Right forelimb (tissue), 1 donor: ENCODE data around the gene CHADL.
"Not testable (repeated sequence)": the region's sequence is repeated elsewhere in the genome, so short reads cannot be mapped to it uniquely, and the experiment has no call there.

Source experiments
- DNase-seq: peaks from one replicate; pipeline ENCODE4 v3.0.0-alpha.2; 2018

CHADL gene

DNA sequence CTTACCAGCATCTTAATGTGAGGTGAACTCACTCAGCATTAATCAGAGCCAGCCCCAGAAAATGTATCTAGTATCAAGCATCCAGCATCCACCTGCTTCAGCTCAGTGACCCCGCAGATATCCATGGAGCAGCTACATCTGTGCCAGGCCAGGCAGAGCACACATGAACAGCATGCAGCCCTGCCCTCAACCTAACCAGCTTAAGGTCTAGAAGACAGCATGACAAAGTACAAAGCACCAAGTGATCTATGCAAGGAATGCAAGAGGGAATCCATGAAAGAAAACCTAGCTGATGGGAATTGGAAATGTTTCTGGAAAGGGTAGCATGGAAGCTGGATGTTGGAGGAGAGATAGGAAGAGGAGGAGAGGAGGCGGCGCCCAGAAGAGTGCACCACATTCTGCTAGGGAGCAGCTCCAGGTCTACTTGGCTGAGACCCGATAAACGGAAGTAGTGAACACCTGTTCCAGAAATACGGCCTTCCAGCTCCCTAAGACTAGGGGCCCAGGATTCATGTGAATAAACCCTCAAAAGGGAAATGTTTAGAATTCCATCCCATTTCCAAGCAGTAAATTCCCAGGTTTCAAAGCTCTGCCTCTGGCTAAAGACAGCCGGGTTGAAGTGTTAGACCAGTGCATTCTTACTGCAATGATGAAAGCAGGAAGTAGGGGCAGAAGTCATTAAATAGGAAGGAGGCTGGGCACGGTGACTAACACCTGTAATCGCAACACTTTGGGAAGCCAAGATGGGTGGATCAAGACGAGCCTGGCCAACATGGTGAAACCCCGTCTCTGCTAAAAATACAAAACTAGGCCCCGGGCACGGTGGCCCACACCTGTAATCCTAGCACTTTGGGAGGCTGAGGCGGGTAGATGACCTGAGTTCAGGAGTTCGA lies 59.1 kb downstream of the CHADL start:
- no peak for DNase-seq

DNA sequence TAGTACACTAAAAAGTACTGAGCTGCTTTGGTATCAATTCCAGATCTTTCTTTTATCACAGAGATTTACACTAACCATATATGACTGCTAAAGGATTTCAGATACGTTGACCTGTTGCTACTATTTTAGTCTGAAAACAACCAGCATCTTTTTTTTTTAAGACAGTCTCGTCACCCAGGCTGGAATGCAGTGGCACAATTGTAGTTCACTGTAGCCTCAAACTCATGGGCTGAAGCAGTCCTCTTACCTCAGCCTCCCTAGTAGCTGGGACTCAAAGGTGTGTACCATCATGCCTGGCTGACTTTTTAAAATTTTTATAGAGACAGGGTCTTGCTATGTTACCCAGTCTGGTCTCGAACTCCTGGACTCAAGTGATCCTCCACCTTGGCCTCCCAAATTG lies 59.8 kb downstream of the CHADL start:
- no peak for DNase-seq

DNA sequence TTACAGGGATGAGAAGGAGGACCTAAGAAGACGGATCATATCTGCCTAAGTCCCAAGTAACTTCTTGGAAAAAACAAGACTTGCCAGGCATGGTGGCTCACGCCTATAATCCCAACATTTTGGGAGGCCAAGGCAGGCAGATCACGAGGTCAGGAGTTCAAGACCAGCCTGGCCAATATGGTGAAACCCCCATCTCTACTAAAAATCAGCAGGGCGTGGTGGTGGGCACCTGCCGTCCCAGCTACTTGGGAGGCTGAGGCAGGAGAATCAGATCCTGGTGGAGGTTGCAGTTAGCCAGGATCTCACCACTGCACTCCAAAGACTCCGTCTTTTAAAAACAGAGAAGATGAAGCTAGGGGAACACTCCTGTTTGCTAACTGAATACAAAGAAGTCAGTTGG lies 60.4 kb downstream of the CHADL start:
- not testable (repeated sequence) for DNase-seq
